Measurements from ENCODE around the gene RETN. TPM values are rescaled to one million over a fixed set of nuclear protein-coding genes. Genes with fewer than 3 reads are reported as not detected.

Gene RETN
- total RNA-seq, 1 experiment from 2014 or later, result not detected

GRCh38 chr19:7685546-7686445 lies 16.9 kb downstream of the RETN start:
- ChIA-PET RAD21 (ENCODE audit: low non-redundant PET in 1 of 2, low total read pairs in 2 of 2, uncharacterized antibody in 2 of 2, unreplicated experiment in 2 of 2) (no interaction called here), CTCF (no interaction called here), POLR2A (no interaction called here)
- no peak overlapping the region for H3K27ac ChIP-seq (ENCODE audit: low read depth, low read length)
- H3K79me2 ChIP-seq (ENCODE audit: insufficient read depth, low read length), result peaks cover 20% of the 10 kb centered on the region; the same call in 1 of the 2 replicates
- no peak for ATAC-seq
- H3K36me3 ChIP-seq (ENCODE audit: control insufficient read depth in 1 of 2, insufficient read depth in 2 of 2, low read length in 2 of 2), result peaks cover 4 to 9% of the 10 kb centered on the region in 2 experiments; a peak in 3 of 4 replicates
- H3K9me2 ChIP-seq (ENCODE audit: insufficient read depth), result no peaks in the 10 kb centered on the region
- H3K4me2 ChIP-seq (ENCODE audit: low read length), result no peak overlapping the region
- peaks cover 3 to 12% of the 10 kb centered on the region in 2 experiments for H3K4me1 ChIP-seq (ENCODE audit: control insufficient read depth in 1 of 2, insufficient read depth in 2 of 2, low read length in 2 of 2)
- H3K4me3 ChIP-seq (replicated peaks in 1 of 2; ENCODE audit: low read depth in 1 of 2, low read length in 2 of 2), result no peak overlapping the region
- no peaks in the 10 kb centered on the region for H3K27me3 ChIP-seq (ENCODE audit: insufficient read depth, low read length)
- peaks cover 0 to 1% of the 10 kb centered on the region in 2 experiments; a peak in 1 of 4 replicates for H3K9me3 ChIP-seq (ENCODE audit: control insufficient read depth in 1 of 2, insufficient read depth in 1 of 2, low read depth in 1 of 2, low read length in 2 of 2)
- H3K9ac ChIP-seq (ENCODE audit: low read length), result no peak overlapping the region
- no peak for DNase-seq (ENCODE audit: low read depth, low spot score)
- H4K20me1 ChIP-seq (ENCODE audit: insufficient read depth), result no peaks in the 10 kb centered on the region
- no peak overlapping the region for H2AFZ ChIP-seq (ENCODE audit: low read depth, low read length, poor library complexity, severe bottlenecking)
- no TSS peak for BruUV-seq (replicated peaks)
- intact Hi-C loops (cut with micrococcal nuclease), result loop anchor here (10.0 kb wide), 1 partner anchor 331 kb away; no protein-coding TSS in a partner anchor
- TF ChIP-seq SRF (IDR thresholded peaks at IDR 0.05; ENCODE audit: low read depth), result no peak
- no peak for TF ChIP-seq POLR2A (IDR thresholded peaks at IDR 0.05; ENCODE audit: borderline replicate concordance, extremely low read depth, insufficient read depth, insufficient read length)
- no peak for TF ChIP-seq REST (IDR thresholded peaks at IDR 0.05; ENCODE audit: low read depth)
- TF ChIP-seq YY1 (IDR thresholded peaks at IDR 0.05; ENCODE audit: extremely low read depth, insufficient replicate concordance, low read depth, low read length), result no peak
- TF ChIP-seq EGR1 (IDR thresholded peaks at IDR 0.05; ENCODE audit: low read depth), result no peak
- no peak for TF ChIP-seq MAX (IDR thresholded peaks at IDR 0.05)
- TF ChIP-seq CTCF (IDR thresholded peaks at IDR 0.05 in 2 of 3, conservative IDR thresholded peaks at IDR 0.05 in 1 of 3; ENCODE audit: borderline replicate concordance in 1 of 3, insufficient read depth in 1 of 3, low read depth in 2 of 3, low read length in 2 of 3), result no peak
- TF ChIP-seq RAD21 (IDR thresholded peaks at IDR 0.05; ENCODE audit: low read depth), result no peak
- no peak for TF ChIP-seq TCF7L2 (IDR thresholded peaks at IDR 0.05; ENCODE audit: borderline replicate concordance, extremely low read depth, insufficient read depth, insufficient read length)
- no peak for TF ChIP-seq FOSL1 (IDR thresholded peaks at IDR 0.05; ENCODE audit: low read depth)
- TF ChIP-seq JUND (IDR thresholded peaks at IDR 0.05), result no peak
- TF ChIP-seq SP1 (IDR thresholded peaks at IDR 0.05; ENCODE audit: low read depth), result no peak
